CD8-positive, alpha-beta memory T cell (primary cell): ENCODE results near the gene CTNNA1. TPM values are rescaled to one million over a fixed set of nuclear protein-coding genes. Genes with fewer than 3 reads are reported as not detected.

Experiments
- CTCF ChIA-PET: fragments of 350-600 bp; sonication (Branson Sonifier 250); formaldehyde crosslinking; loops from one replicate; lab custom pipeline; 2021; ENCODE audit warnings: antibody characterized with exemption; lab: Charles Lee
- POLR2A ChIA-PET: fragments of 350-600 bp; sonication (Branson Sonifier 250); formaldehyde crosslinking; loops from one replicate; lab custom pipeline; 2021; ENCODE audit warnings: antibody characterized with exemption; lab: Charles Lee
- DNase-seq, 5 donors: peaks; one replicate each; pipeline versions ENCODE4 v3.0.0 to v3.0.0-alpha.2; 2020 to 2022; ENCODE audit warnings: mixed read lengths in 1 of 5
- H3K27ac ChIP-seq: one replicate; pipeline ENCODE4 v1.7.0; 2013; ENCODE audit warnings: low read depth, mild to moderate bottlenecking, low read length, moderate library complexity
- H3K27me3 ChIP-seq: 2 replicates; pipeline ENCODE4 v1.7.0; 2013; ENCODE audit warnings: low read length, mild to moderate bottlenecking; ENCODE audit not compliant: insufficient read depth, poor library complexity, severe bottlenecking
- H3K36me3 ChIP-seq: 2 replicates; pipeline ENCODE4 v1.7.0; 2013; ENCODE audit warnings: mild to moderate bottlenecking, low read length, moderate library complexity; ENCODE audit not compliant: insufficient read depth
- H3K4me1 ChIP-seq: 2 replicates; pipeline ENCODE4 v1.7.0; 2013; ENCODE audit warnings: mild to moderate bottlenecking, low read length, moderate library complexity; ENCODE audit not compliant: insufficient read depth
- H3K4me3 ChIP-seq: 2 replicates; pipeline ENCODE4 v1.7.0; 2013; ENCODE audit warnings: mild to moderate bottlenecking, low read length
- H3K9me3 ChIP-seq: 2 replicates; pipeline ENCODE4 v1.7.0; 2013; ENCODE audit warnings: mild to moderate bottlenecking, low read length
- H3K27ac Mint-ChIP-seq, 8 donors: one replicate each; pipeline ENCODE4 v1.8.0; 2020 to 2021; ENCODE audit warnings: mixed read lengths in 8 of 8, mild to moderate bottlenecking in 6 of 8, inconsistent platforms in 3 of 8, moderate library complexity in 3 of 8
- H3K27me3 Mint-ChIP-seq, 2 donors: one replicate each; pipeline ENCODE4 v1.8.0; 2020 to 2021; ENCODE audit warnings: mixed read lengths in 2 of 2, mild to moderate bottlenecking in 1 of 2, moderate library complexity in 1 of 2
- H3K36me3 Mint-ChIP-seq, 3 donors: one replicate each; pipeline ENCODE4 v1.8.0; 2020 to 2021; ENCODE audit warnings: mixed read lengths in 3 of 3, inconsistent platforms in 1 of 3, mild to moderate bottlenecking in 1 of 3
- H3K4me1 Mint-ChIP-seq, 3 donors: one replicate each; pipeline ENCODE4 v1.8.0; 2020 to 2021; ENCODE audit warnings: mixed read lengths in 3 of 3, inconsistent platforms in 1 of 3, mild to moderate bottlenecking in 1 of 3
- H3K4me3 Mint-ChIP-seq, 7 donors: one replicate each; pipeline ENCODE4 v1.8.0; 2020 to 2021; ENCODE audit warnings: mixed read lengths in 7 of 7, mild to moderate bottlenecking in 6 of 7, moderate library complexity in 4 of 7, inconsistent platforms in 2 of 7
- H3K9me3 Mint-ChIP-seq, 5 donors: one replicate each; pipeline ENCODE4 v1.8.0; 2020 to 2022; ENCODE audit warnings: mixed read lengths in 5 of 5, mild to moderate bottlenecking in 3 of 5, moderate library complexity in 2 of 5, inconsistent platforms in 1 of 5
- polyA plus RNA-seq: library from polyadenylated mRNA; unstranded; fragments of 300-500 nt; fragmentation: Illumina TruSeq; gene quantifications from one replicate; pipeline ENCODE4 v1.2.3, GENCODE V29; 2021
- total RNA-seq, 2 experiments: library from RNA; stranded (reverse); gene quantifications; one replicate each; pipeline ENCODE4 v1.2.3, GENCODE V29; 2021

CTNNA1 gene
- total and polyA plus RNA-seq, 3 experiments from 2014 or later = 6.5 to 97.2 (median 89.0) TPM

- Mint-ChIP-seq H3K36me3 (peaks cover 4 to 16% (median 11%) of the 10 kb centered on the region in 3 donors), H3K4me3 (no peak overlapping the region), H3K4me1 (no peaks in the 10 kb centered on the region), H3K27ac (no peak overlapping the region), H3K27me3 (peaks cover 2% of the 10 kb centered on the region in 2 donors), H3K9me3 (no peaks in the 10 kb centered on the region)
- Histone ChIP-seq H3K9me3 (no peaks in the 10 kb centered on the region), H3K4me3 (no peak overlapping the region), H3K36me3 (peaks cover 5% of the 10 kb centered on the region), H3K4me1 (no peaks in the 10 kb centered on the region), H3K27ac (no peak overlapping the region), H3K27me3 (no peaks in the 10 kb centered on the region)
- DNase-seq = no peak
- ChIA-PET CTCF (no interaction called here), POLR2A (no interaction called here)
Measured at GRCh38 chr5:138883211-138883610, 130.0 kb downstream of the CTNNA1 start.

- no peak for DNase-seq
- H3K27ac ChIP-seq = no peak overlapping the region
- no peaks in the 10 kb centered on the region for H3K27me3 ChIP-seq
- H3K36me3 ChIP-seq = peaks cover 5% of the 10 kb centered on the region
- Mint-ChIP-seq H3K27me3 (peaks cover 2% of the 10 kb centered on the region in 2 donors), H3K36me3 (peaks cover 4 to 23% (median 17%) of the 10 kb centered on the region in 3 donors), H3K27ac (no peak overlapping the region), H3K4me1 (no peaks in the 10 kb centered on the region), H3K9me3 (no peaks in the 10 kb centered on the region), H3K4me3 (no peak overlapping the region)
- CTCF ChIA-PET = no interaction called here
- no peak overlapping the region for H3K4me3 ChIP-seq
- no peaks in the 10 kb centered on the region for H3K9me3 ChIP-seq
- no peaks in the 10 kb centered on the region for H3K4me1 ChIP-seq
- POLR2A ChIA-PET = no interaction called here
Measured at GRCh38 chr5:138884094-138884493, 130.9 kb downstream of the CTNNA1 start.

GRCh38 chr5:138884554-138884953, 131.3 kb downstream of the CTNNA1 start:
- no peaks in the 10 kb centered on the region for H3K27me3 ChIP-seq
- CTCF ChIA-PET = no interaction called here
- POLR2A ChIA-PET = no interaction called here
- Mint-ChIP-seq H3K4me1 (no peaks in the 10 kb centered on the region), H3K27ac (no peak overlapping the region), H3K9me3 (peaks cover 0 to under 1% (median 0%) of the 10 kb centered on the region in 5 donors), H3K36me3 (peaks cover 5 to 26% (median 21%) of the 10 kb centered on the region in 3 donors), H3K4me3 (no peak overlapping the region), H3K27me3 (peaks cover 2% of the 10 kb centered on the region in 2 donors)
- H3K4me1 ChIP-seq = no peaks in the 10 kb centered on the region
- no peak overlapping the region for H3K27ac ChIP-seq
- no peak overlapping the region for H3K4me3 ChIP-seq
- H3K36me3 ChIP-seq = peaks cover 5% of the 10 kb centered on the region
- DNase-seq = no peak
- no peaks in the 10 kb centered on the region for H3K9me3 ChIP-seq

GRCh38 chr5:138889994-138890393, 136.8 kb downstream of the CTNNA1 start:
- Mint-ChIP-seq H3K4me3 (no peak overlapping the region), H3K4me1 (no peaks in the 10 kb centered on the region), H3K36me3 (peaks cover 17 to 49% (median 49%) of the 10 kb centered on the region in 3 donors), H3K9me3 (peaks cover 0 to 15% (median 10%) of the 10 kb centered on the region in 5 donors), H3K27me3 (peaks cover 0 to 1% of the 10 kb centered on the region in 2 donors), H3K27ac (no peak overlapping the region)
- Histone ChIP-seq H3K36me3 (peaks cover 5% of the 10 kb centered on the region), H3K4me3 (no peak overlapping the region), H3K27ac (no peak overlapping the region), H3K4me1 (no peaks in the 10 kb centered on the region), H3K27me3 (no peaks in the 10 kb centered on the region), H3K9me3 (no peaks in the 10 kb centered on the region)
- POLR2A ChIA-PET = no interaction called here
- CTCF ChIA-PET = no interaction called here
- DNase-seq = no peak

- Mint-ChIP-seq H3K4me1 (peaks cover 0 to 4% (median 0%) of the 10 kb centered on the region in 3 donors), H3K36me3 (peaks cover 18 to 49% (median 49%) of the 10 kb centered on the region in 3 donors), H3K9me3 (peaks cover 0 to 15% (median 10%) of the 10 kb centered on the region in 5 donors), H3K27ac (no peak overlapping the region), H3K4me3 (peak overlapping the region in 1 of 7 donors; percentile 28), H3K27me3 (peaks cover 0 to 1% of the 10 kb centered on the region in 2 donors)
- POLR2A ChIA-PET = no interaction called here
- no peak overlapping the region for H3K4me3 ChIP-seq
- H3K36me3 ChIP-seq = peaks cover 5% of the 10 kb centered on the region
- CTCF ChIA-PET = no interaction called here
- DNase-seq = no peak
- no peaks in the 10 kb centered on the region for H3K9me3 ChIP-seq
- H3K4me1 ChIP-seq = no peaks in the 10 kb centered on the region
- H3K27ac ChIP-seq = no peak overlapping the region
- no peaks in the 10 kb centered on the region for H3K27me3 ChIP-seq
Measured at GRCh38 chr5:138890644-138891043, 137.4 kb downstream of the CTNNA1 start.

GRCh38 chr5:138895918-138896317, 142.7 kb downstream of the CTNNA1 start:
- ChIA-PET CTCF (no interaction called here), POLR2A (no interaction called here)
- H3K4me3 Mint-ChIP-seq = no peak overlapping the region
- peaks cover 0 to 1% of the 10 kb centered on the region in 2 donors for H3K27me3 Mint-ChIP-seq
- H3K27me3 ChIP-seq = no peaks in the 10 kb centered on the region
- no peaks in the 10 kb centered on the region for H3K9me3 ChIP-seq
- no peak overlapping the region for H3K27ac Mint-ChIP-seq
- peaks cover 8 to 14% (median 9%) of the 10 kb centered on the region in 3 donors for H3K36me3 Mint-ChIP-seq
- H3K4me1 Mint-ChIP-seq = peaks cover 5 to 11% (median 7%) of the 10 kb centered on the region in 3 donors
- DNase-seq = no peak
- H3K4me1 ChIP-seq = no peaks in the 10 kb centered on the region
- no peaks in the 10 kb centered on the region for H3K36me3 ChIP-seq
- no peak overlapping the region for H3K27ac ChIP-seq
- no peak overlapping the region for H3K4me3 ChIP-seq
- peaks cover 0 to 4% (median 3%) of the 10 kb centered on the region in 5 donors for H3K9me3 Mint-ChIP-seq

GRCh38 chr5:138898299-138898698, 145.1 kb downstream of the CTNNA1 start:
- Mint-ChIP-seq H3K36me3 (peaks cover 1 to 6% (median 3%) of the 10 kb centered on the region in 3 donors), H3K27me3 (no peaks in the 10 kb centered on the region), H3K9me3 (no peaks in the 10 kb centered on the region), H3K4me1 (peaks cover 5 to 13% (median 7%) of the 10 kb centered on the region in 3 donors), H3K4me3 (no peak overlapping the region), H3K27ac (no peak overlapping the region)
- ChIA-PET CTCF (no interaction called here), POLR2A (no interaction called here)
- H3K27ac ChIP-seq = no peak overlapping the region
- H3K36me3 ChIP-seq = no peaks in the 10 kb centered on the region
- H3K4me1 ChIP-seq = no peaks in the 10 kb centered on the region
- H3K27me3 ChIP-seq = no peaks in the 10 kb centered on the region
- no peak for DNase-seq
- H3K4me3 ChIP-seq = no peak overlapping the region
- no peaks in the 10 kb centered on the region for H3K9me3 ChIP-seq

GRCh38 chr5:138898742-138899141, 145.5 kb downstream of the CTNNA1 start:
- Histone ChIP-seq H3K4me3 (no peak overlapping the region), H3K4me1 (no peaks in the 10 kb centered on the region), H3K27me3 (no peaks in the 10 kb centered on the region), H3K36me3 (no peaks in the 10 kb centered on the region), H3K9me3 (no peaks in the 10 kb centered on the region), H3K27ac (no peak overlapping the region)
- H3K27me3 Mint-ChIP-seq = no peaks in the 10 kb centered on the region
- POLR2A ChIA-PET = no interaction called here
- H3K4me1 Mint-ChIP-seq = peaks cover 5 to 13% (median 7%) of the 10 kb centered on the region in 3 donors
- CTCF ChIA-PET = no interaction called here
- no peak overlapping the region for H3K27ac Mint-ChIP-seq
- H3K9me3 Mint-ChIP-seq = no peaks in the 10 kb centered on the region
- H3K36me3 Mint-ChIP-seq = peaks cover 3 to 6% (median 3%) of the 10 kb centered on the region in 3 donors
- DNase-seq = no peak
- H3K4me3 Mint-ChIP-seq = no peak overlapping the region
